HepG2 (cell line): ENCODE data around the gene SYNE3. TPM values are rescaled to one million over a fixed set of nuclear protein-coding genes. Genes with fewer than 3 reads are reported as not detected.

Experiments
- BRD4 ChIP-seq: sonication (generic); formaldehyde crosslinking; IDR thresholded peaks from 2 replicates; pipeline ENCODE4 v1.4.0; 2020; ENCODE audit warnings: missing genetic modification reagents
- EP300 ChIP-seq, 3 experiments: sonication (generic) in 1 of 3; formaldehyde crosslinking in 1 of 3; IDR thresholded peaks; 2 replicates each; pipeline versions ENCODE4 v1.5.1 to v1.6.1; 2011 to 2020; ENCODE audit warnings: low read depth in 2 of 3, low read length in 2 of 3, borderline replicate concordance in 1 of 3, improper control_type of control experiment in 1 of 3, mild to moderate bottlenecking in 1 of 3, missing genetic modification reagents in 1 of 3, moderate library complexity in 1 of 3
- FOXA1 ChIP-seq, 2 experiments: fragments of 450-650 bp in 1 of 2; sonication (generic) in 1 of 2; formaldehyde crosslinking in 1 of 2; IDR thresholded peaks; 2 replicates each; pipeline versions ENCODE4 v1.4.0 to v1.6.1; 2016 to 2020; ENCODE audit warnings: missing genetic modification reagents in 1 of 2
- KLF16 ChIP-seq, 2 experiments: sonication (generic) in 1 of 2; formaldehyde crosslinking in 1 of 2; IDR thresholded peaks; 2 replicates each; pipeline versions ENCODE4 v1.6.1 to v1.8.0; 2016 to 2023; ENCODE audit warnings: missing genetic modification reagents in 2 of 2, missing compliant biosample characterization in 1 of 2
- PATZ1 ChIP-seq: sonication (generic); formaldehyde crosslinking; IDR thresholded peaks from 2 replicates; pipeline ENCODE4 v1.4.0; 2020; ENCODE audit warnings: missing genetic modification reagents
- PRDM15 ChIP-seq: sonication (generic); formaldehyde crosslinking; IDR thresholded peaks from 2 replicates; pipeline ENCODE4 v1.4.0; 2020; ENCODE audit warnings: missing genetic modification reagents
- PTBP1 ChIP-seq: fragments of 200-400 bp; formaldehyde crosslinking; IDR thresholded peaks from 2 replicates; pipeline ENCODE4 v1.6.1; 2018; ENCODE audit warnings: low read length, low read depth; ENCODE audit not compliant: poor library complexity, severe bottlenecking
- RFX1 ChIP-seq: fragments of 450-650 bp; IDR thresholded peaks from 2 replicates; pipeline ENCODE4 v1.6.1; 2017
- SNAPC2 ChIP-seq: sonication (generic); formaldehyde crosslinking; IDR thresholded peaks from 2 replicates; pipeline ENCODE4 v1.8.1; 2022; ENCODE audit warnings: mild to moderate bottlenecking, missing genetic modification reagents
- SP1 ChIP-seq, 2 experiments: fragments of 450-650 bp in 1 of 2; sonication (generic) in 1 of 2; formaldehyde crosslinking in 1 of 2; IDR thresholded peaks; 2 replicates each; pipeline versions ENCODE4 v1.4.0 to v1.6.1; 2016 to 2020; ENCODE audit warnings: missing genetic modification reagents in 1 of 2
- SSRP1 ChIP-seq: IDR thresholded peaks from 2 replicates; pipeline ENCODE4 v1.6.1; 2016; ENCODE audit warnings: control low read depth
- TOE1 ChIP-seq: sonication (generic); formaldehyde crosslinking; IDR thresholded peaks from 2 replicates; pipeline ENCODE4 v1.4.0; 2020; ENCODE audit warnings: mild to moderate bottlenecking, missing genetic modification reagents
- ZNF10 ChIP-seq: sonication (generic); formaldehyde crosslinking; IDR thresholded peaks from 2 replicates; pipeline ENCODE4 v1.4.0; 2020; ENCODE audit warnings: mild to moderate bottlenecking, low read depth, missing genetic modification reagents, borderline replicate concordance
- ZNF333 ChIP-seq: sonication (generic); formaldehyde crosslinking; IDR thresholded peaks from 2 replicates; pipeline ENCODE4 v1.4.0; 2020; ENCODE audit warnings: mild to moderate bottlenecking, missing genetic modification reagents, borderline replicate concordance
- ZNF431 ChIP-seq: sonication (generic); formaldehyde crosslinking; IDR thresholded peaks from 2 replicates; pipeline ENCODE4 v1.9.0; 2022; ENCODE audit warnings: missing genetic modification reagents, low read depth, mild to moderate bottlenecking, borderline replicate concordance
- ZNF44 ChIP-seq: sonication (generic); formaldehyde crosslinking; IDR thresholded peaks from 2 replicates; pipeline ENCODE4 v1.5.1; 2020; ENCODE audit warnings: mild to moderate bottlenecking, missing genetic modification reagents
- ZNF468 ChIP-seq: sonication (generic); formaldehyde crosslinking; IDR thresholded peaks from 2 replicates; pipeline ENCODE4 v1.8.0; 2022; ENCODE audit warnings: mild to moderate bottlenecking, moderate library complexity, missing genetic modification reagents
- ZNF562 ChIP-seq: sonication (generic); formaldehyde crosslinking; IDR thresholded peaks from 2 replicates; pipeline ENCODE4 v1.8.0; 2022; ENCODE audit warnings: missing genetic modification reagents, borderline replicate concordance
- ZNF589 ChIP-seq: sonication (generic); formaldehyde crosslinking; conservative IDR thresholded peaks from 2 replicates; pipeline ENCODE4 v1.8.0; 2022; ENCODE audit warnings: mild to moderate bottlenecking, moderate library complexity, missing genetic modification reagents
- ZNF652 ChIP-seq: IDR thresholded peaks from 2 replicates; pipeline ENCODE4 v1.6.1; 2016; ENCODE audit warnings: low read depth, borderline replicate concordance
- polyA plus RNA-seq, 8 experiments: library from polyadenylated mRNA; depleted of rRNA in 3 of 8; stranded (reverse) in 7 of 8; unstranded in 1 of 8; fragments of >200 nt; fragmentation: Illumina TruSeq in 4 of 8; extraction: Trizol in 4 of 8; gene quantifications; 2 replicates each; pipeline versions ENCODE4 v1.2.1 to v1.2.3, GENCODE V29; 2011 to 2016; ENCODE audit warnings: low read depth in 4 of 8, missing spikeins in 1 of 8, mixed read lengths in 1 of 8; ENCODE audit not compliant: insufficient read depth in 1 of 8
- total RNA-seq, 5 experiments: library from RNA; depleted of rRNA; stranded (reverse); fragments of >200 nt; fragmentation: Illumina TruSeq; extraction: Trizol; gene quantifications; 2 replicates each; pipeline ENCODE4 v1.2.3, GENCODE V29; 2016; ENCODE audit warnings: low read depth in 1 of 5
- TF ChIP-seq, protein P1 (sequence below): sonication (generic); formaldehyde crosslinking; conservative IDR thresholded peaks from 2 replicates; pipeline ENCODE4 v1.8.1; 2023; ENCODE audit warnings: missing genetic modification reagents

The SYNE3 gene
- total and polyA plus RNA-seq, 2 of the 13 experiments (the other 11 are each of a cell fraction or from before 2014, with no cell fraction given), result 7.8 to 8.0 TPM

DNA sequence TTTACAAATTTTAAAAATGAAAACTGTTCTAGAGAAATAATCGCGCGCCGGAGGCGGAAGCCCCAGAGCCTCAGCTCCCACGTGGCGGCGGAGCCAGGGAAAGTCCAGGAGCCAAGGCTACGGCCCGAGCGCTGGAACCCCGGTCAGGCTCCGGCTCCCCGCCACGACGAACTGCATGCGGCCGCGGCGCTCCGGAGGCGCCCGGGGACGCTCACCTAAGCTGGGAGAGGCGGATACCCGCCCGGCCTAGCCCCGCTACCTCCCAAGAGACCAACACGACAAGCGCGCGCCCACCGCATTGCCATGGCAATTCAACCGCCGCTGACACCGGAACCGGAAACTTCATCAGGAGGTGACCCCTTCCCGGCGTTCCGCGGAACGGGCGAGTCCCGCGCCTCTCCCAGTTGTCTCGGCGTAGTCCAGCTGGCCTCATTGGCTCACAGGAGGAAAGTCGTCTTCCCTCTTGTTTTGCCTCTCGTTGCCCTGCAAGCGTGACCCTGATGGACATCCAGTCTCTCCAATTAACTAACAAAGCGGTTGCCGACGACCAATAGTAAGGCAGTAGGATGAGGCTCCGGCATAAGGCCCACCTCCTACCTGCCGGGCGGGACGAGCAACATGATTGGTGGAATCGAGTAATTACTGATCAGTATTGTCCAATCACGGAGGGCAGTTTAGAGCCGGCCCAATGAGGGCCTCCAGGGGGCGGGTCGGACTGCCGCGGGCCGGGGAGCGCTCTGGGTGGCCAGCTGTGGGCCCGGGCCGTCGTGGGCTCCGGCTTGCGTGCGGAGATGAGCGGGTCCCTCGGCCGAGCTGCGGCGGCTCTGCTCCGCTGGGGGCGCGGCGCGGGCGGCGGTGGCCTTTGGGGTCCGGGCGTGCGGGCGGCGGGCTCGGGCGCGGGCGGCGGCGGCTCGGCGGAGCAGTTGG is 18.1 kb upstream of the SYNE3 start, which contains the start of gene GLRX5 (continued):
- peak; percentile 93 for TF ChIP-seq RFX1
- peak in 1 of 2 experiments; percentile 13; a peak in 2 of 4 replicates for TF ChIP-seq EP300 (IDR thresholded peaks at IDR 0.05; ENCODE audit: low read depth in 2 of 2, low read length in 2 of 2)
- no peak for TF ChIP-seq EP300 (CRISPR knock-in tag; IDR thresholded peaks at IDR 0.05; ENCODE audit: borderline replicate concordance)
- peak in 1 of 2 experiments; percentile 77; a peak in 2 of 4 replicates for TF ChIP-seq KLF16 (CRISPR knock-in tag; IDR thresholded peaks at IDR 0.05)
- TF ChIP-seq SSRP1 (CRISPR knock-in tag), result no peak
- TF ChIP-seq BRD4 (CRISPR knock-in tag), result no peak
- TF ChIP-seq ZNF10 (CRISPR knock-in tag), result no peak
- peak; percentile 8; the same call in 1 of the 2 replicates for TF ChIP-seq PATZ1 (CRISPR knock-in tag)
- peak; percentile 4; the same call in 1 of the 2 replicates for TF ChIP-seq ZNF431 (CRISPR knock-in tag)
- TF ChIP-seq TOE1 (CRISPR knock-in tag), result no peak; the same call in 1 of the 2 replicates
- no peak for TF ChIP-seq PRDM15
- no peak for TF ChIP-seq FOXA1 (IDR thresholded peaks at IDR 0.05)
- 0 out of 2 replicates have a peak, but pooled peaks have one; percentile 29 for TF ChIP-seq FOXA1 (CRISPR knock-in tag; IDR thresholded peaks at IDR 0.05)
- no peak for TF ChIP-seq ZNF44 (CRISPR knock-in tag)
- no peak for TF ChIP-seq ZNF333 (CRISPR knock-in tag)
- TF ChIP-seq ZNF562 (CRISPR knock-in tag), result no peak
- no peak for TF ChIP-seq SP1 (IDR thresholded peaks at IDR 0.05)
- TF ChIP-seq SP1 (CRISPR knock-in tag; IDR thresholded peaks at IDR 0.05), result peak; percentile 33; the same call in 1 of the 2 replicates
- no peak for TF ChIP-seq ZNF468 (CRISPR knock-in tag)
- no peak for TF ChIP-seq SNAPC2 (CRISPR knock-in tag)
- TF ChIP-seq, protein P1, sequence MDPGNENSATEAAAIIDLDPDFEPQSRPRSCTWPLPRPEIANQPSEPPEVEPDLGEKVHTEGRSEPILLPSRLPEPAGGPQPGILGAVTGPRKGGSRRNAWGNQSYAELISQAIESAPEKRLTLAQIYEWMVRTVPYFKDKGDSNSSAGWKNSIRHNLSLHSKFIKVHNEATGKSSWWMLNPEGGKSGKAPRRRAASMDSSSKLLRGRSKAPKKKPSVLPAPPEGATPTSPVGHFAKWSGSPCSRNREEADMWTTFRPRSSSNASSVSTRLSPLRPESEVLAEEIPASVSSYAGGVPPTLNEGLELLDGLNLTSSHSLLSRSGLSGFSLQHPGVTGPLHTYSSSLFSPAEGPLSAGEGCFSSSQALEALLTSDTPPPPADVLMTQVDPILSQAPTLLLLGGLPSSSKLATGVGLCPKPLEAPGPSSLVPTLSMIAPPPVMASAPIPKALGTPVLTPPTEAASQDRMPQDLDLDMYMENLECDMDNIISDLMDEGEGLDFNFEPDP, result no peak
- no peak for TF ChIP-seq ZNF589
- TF ChIP-seq ZNF652 (CRISPR knock-in tag), result no peak
- TF ChIP-seq PTBP1, result no peak
